Measurements from ENCODE around the gene FOCAD.

DNA sequence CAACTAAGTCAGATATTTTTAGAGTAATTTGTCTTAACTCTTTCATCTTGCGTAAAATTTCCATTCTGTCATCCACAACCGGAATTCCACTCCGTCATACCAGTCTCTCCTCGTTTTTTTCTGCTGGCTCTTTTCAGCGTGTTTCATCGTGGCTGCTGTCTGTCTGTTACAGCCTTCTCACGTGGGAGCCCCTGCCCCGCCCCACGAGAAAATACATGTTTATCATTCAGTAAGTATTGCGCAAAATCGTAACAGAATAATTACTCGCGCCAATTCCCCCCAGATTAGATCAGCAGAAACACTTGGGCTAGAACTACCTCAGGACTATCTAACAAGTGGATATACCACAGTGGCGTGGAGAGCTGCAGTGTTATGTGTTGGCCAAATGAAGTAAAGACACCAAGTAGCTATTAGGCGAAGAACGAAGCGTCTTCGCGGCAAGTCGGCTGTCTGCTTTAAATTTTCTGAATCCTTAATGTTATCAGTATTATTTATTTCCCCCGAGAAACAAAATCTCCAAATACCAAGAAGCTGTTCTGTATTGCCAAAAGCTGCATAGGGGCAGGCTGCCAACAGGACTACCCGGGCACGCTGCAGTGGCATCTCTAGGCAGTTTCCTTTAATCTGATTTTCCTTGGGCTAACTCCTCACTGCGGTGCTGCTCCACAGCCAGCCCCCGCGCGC, 566 bp upstream of the FOCAD start:
- TF ChIP-seq POLR2A (IDR thresholded peaks at IDR 0.05): no peak
- TF ChIP-seq, protein P1, sequence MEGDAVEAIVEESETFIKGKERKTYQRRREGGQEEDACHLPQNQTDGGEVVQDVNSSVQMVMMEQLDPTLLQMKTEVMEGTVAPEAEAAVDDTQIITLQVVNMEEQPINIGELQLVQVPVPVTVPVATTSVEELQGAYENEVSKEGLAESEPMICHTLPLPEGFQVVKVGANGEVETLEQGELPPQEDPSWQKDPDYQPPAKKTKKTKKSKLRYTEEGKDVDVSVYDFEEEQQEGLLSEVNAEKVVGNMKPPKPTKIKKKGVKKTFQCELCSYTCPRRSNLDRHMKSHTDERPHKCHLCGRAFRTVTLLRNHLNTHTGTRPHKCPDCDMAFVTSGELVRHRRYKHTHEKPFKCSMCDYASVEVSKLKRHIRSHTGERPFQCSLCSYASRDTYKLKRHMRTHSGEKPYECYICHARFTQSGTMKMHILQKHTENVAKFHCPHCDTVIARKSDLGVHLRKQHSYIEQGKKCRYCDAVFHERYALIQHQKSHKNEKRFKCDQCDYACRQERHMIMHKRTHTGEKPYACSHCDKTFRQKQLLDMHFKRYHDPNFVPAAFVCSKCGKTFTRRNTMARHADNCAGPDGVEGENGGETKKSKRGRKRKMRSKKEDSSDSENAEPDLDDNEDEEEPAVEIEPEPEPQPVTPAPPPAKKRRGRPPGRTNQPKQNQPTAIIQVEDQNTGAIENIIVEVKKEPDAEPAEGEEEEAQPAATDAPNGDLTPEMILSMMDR (IDR thresholded peaks at IDR 0.05): peak in 2 of 7 experiments; percentile 10 to 16

Measured in body of pancreas (tissue), 4 donors.